Colonic mucosa (tissue), 4 donors: ENCODE data around the gene CNST. TPM values are rescaled to one million over a fixed set of nuclear protein-coding genes. Genes with fewer than 3 reads are reported as not detected.

ENCODE experiments used
- DNase-seq: peaks from one replicate; pipeline ENCODE4 v3.0.0-alpha.2; 2020
- H3K27ac ChIP-seq: fragments of 200-600 bp; one replicate; pipeline ENCODE4 v1.8.0; 2021
- H3K27me3 ChIP-seq: fragments of 200-600 bp; one replicate; pipeline ENCODE4 v1.8.0; 2021
- H3K36me3 ChIP-seq: fragments of 200-600 bp; one replicate; pipeline ENCODE4 v1.8.0; 2021
- H3K4me1 ChIP-seq: fragments of 200-600 bp; one replicate; pipeline ENCODE4 v1.8.0; 2021; ENCODE audit warnings: mild to moderate bottlenecking
- H3K4me3 ChIP-seq: fragments of 200-600 bp; one replicate; pipeline ENCODE4 v1.8.0; 2021
- H3K9ac ChIP-seq, 2 donors: one replicate each; pipeline ENCODE4 v1.7.0; 2013; ENCODE audit warnings: control low read depth in 2 of 2, low read depth in 2 of 2, low read length in 2 of 2
- H3K9me3 ChIP-seq: fragments of 200-600 bp; one replicate; pipeline ENCODE4 v1.8.0; 2021
- intact Hi-C: fragments of 100-400 bp; cut with DNase I; formaldehyde crosslinking; loops from one replicate; pipeline ENCODE4 v1.14.1; 2022
- total RNA-seq, 2 donors: library from RNA; stranded (reverse); fragmentation: NEBNext Ultra II Directional in 1 of 2; extraction: Animal tissue kit (Norgen Biotek cat#: 25700) in 1 of 2; gene quantifications; one replicate each; pipeline ENCODE4 v1.2.1, GENCODE V29; 2021
- TF ChIP-seq, protein P1 (sequence below): fragments of 200-600 bp; IDR thresholded peaks from one replicate; pipeline ENCODE4 v1.8.0; 2022; ENCODE audit warnings: antibody characterized with exemption, mild to moderate bottlenecking
- donor health status: healthy.
- donor health status: DM: no; HTN: no; CAD: no.
- donor health status: DM: no; HTN: no; CAD: no.

Gene CNST
- total RNA-seq, 2 donors from 2014 or later, result 20.9 to 43.1 TPM

DNA sequence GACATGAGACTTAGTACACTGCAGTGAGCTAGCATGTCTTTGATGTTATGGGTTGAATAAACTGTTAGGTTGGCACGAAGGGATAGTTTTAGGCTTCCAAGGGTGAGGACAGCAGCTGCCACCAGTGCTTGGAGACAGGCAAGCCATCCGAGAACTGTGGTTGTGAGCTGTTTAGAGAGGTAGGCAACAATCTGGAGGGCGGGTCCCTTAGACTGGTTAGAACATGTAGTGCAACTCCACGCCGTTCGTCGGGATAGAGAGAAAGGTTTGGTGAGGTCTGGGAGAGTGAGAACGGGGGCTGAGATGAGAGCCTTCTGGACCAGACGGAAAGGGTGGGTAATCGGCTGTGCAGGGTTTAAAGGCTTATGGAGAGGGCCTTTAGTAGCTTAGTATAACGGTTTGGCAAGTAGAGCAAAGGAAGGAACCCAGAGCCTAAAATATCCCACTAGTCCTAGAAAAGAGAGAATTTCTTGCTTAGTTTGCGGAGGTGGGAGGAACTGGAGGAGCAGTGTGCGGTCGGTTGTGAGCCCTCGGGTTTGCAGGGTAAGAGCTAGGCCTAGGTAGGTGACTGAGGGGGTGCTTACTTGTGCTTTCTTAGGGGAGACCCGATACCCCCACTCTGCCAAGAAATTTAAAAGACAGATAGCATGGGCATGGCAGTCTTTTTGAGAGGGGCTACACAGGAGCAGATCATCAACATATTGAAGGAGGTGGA lies 72.8 kb downstream of the CNST start:
- intact Hi-C loops, result no loop called here
- Histone ChIP-seq H3K36me3 (no peaks in the 10 kb centered on the region), H3K9ac (no peak overlapping the region), H3K9me3 (no peaks in the 10 kb centered on the region), H3K27ac (no peak overlapping the region), H3K27me3 (no peaks in the 10 kb centered on the region), H3K4me3 (no peak overlapping the region), H3K4me1 (no peaks in the 10 kb centered on the region)
- TF ChIP-seq, protein P1, sequence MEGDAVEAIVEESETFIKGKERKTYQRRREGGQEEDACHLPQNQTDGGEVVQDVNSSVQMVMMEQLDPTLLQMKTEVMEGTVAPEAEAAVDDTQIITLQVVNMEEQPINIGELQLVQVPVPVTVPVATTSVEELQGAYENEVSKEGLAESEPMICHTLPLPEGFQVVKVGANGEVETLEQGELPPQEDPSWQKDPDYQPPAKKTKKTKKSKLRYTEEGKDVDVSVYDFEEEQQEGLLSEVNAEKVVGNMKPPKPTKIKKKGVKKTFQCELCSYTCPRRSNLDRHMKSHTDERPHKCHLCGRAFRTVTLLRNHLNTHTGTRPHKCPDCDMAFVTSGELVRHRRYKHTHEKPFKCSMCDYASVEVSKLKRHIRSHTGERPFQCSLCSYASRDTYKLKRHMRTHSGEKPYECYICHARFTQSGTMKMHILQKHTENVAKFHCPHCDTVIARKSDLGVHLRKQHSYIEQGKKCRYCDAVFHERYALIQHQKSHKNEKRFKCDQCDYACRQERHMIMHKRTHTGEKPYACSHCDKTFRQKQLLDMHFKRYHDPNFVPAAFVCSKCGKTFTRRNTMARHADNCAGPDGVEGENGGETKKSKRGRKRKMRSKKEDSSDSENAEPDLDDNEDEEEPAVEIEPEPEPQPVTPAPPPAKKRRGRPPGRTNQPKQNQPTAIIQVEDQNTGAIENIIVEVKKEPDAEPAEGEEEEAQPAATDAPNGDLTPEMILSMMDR, result no peak
- DNase-seq, result no peak

DNA sequence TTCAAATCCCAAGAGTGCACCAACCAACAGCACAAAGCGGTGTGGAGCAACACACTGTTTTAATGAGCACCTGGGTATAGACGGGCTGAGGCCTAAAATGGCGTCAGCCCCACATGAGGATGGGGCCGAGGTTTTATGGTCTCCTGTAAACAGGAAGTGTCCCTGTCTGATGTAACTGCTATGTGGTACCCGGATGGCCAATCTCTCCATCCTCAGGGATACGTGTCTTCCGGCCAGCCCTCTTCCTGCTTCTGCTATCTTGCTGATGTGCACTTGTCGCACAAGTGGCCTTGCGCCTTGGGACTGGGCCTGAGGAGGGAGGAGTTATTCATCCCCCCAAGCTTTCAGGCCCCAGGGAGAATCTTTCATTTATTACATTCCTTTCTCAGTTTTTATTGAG lies 73.5 kb downstream of the CNST start:
- TF ChIP-seq, protein P1, result no peak
- DNase-seq, result no peak
- Histone ChIP-seq H3K9me3 (no peaks in the 10 kb centered on the region), H3K27me3 (no peaks in the 10 kb centered on the region), H3K4me3 (no peak overlapping the region), H3K4me1 (no peaks in the 10 kb centered on the region), H3K27ac (no peak overlapping the region), H3K36me3 (no peaks in the 10 kb centered on the region), H3K9ac (no peak overlapping the region)
- intact Hi-C loops, result no loop called here

DNA sequence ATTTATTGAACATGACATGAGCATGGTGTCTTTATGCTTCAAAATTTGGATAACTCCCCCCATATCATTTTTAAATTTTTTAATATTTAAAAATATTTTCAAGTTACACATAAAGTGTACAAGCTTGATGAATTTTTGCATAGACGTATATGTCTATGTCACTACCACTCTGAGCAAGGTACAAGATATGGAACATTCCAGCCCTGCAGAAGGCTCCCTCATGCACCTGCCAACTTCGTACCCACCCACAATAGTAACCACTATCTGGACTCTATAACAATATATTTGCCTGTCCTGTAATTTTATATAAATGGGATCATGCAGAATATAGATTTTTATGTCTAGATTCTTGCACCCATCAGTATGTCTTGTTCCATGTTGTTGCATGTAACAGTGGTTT lies 74.5 kb downstream of the CNST start:
- H3K9me3 ChIP-seq, result no peaks in the 10 kb centered on the region
- H3K27me3 ChIP-seq, result no peaks in the 10 kb centered on the region
- TF ChIP-seq, protein P1, result no peak
- H3K9ac ChIP-seq, result no peak overlapping the region
- H3K27ac ChIP-seq, result no peak overlapping the region
- H3K4me1 ChIP-seq, result no peaks in the 10 kb centered on the region
- DNase-seq, result no peak
- H3K36me3 ChIP-seq, result no peaks in the 10 kb centered on the region
- intact Hi-C loops, result no loop called here
- H3K4me3 ChIP-seq, result no peak overlapping the region

DNA sequence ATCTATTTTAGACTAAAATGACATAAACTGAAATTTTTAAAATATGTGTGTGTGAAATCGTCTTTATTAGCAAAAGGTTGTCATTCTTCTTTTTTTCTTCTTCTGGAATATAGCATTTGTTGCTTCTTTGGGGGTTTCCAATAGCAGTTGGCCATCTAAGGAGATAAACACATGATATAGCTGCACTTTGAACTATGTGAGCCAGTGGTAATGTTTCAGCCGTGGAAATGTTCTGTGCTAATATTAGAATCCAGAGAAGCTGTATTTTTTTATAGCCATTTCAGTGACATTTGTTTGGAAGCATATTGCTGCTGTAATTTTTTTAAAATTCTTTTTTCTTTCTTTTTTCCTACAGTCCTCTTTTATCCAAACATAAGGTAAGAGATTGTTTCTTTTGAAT lies 75.1 kb downstream of the CNST start:
- Histone ChIP-seq H3K9me3 (no peaks in the 10 kb centered on the region), H3K4me1 (no peaks in the 10 kb centered on the region), H3K27ac (no peak overlapping the region), H3K27me3 (no peaks in the 10 kb centered on the region), H3K36me3 (no peaks in the 10 kb centered on the region), H3K4me3 (no peak overlapping the region), H3K9ac (no peak overlapping the region)
- intact Hi-C loops, result no loop called here
- no peak for DNase-seq
- TF ChIP-seq, protein P1, result no peak

DNA sequence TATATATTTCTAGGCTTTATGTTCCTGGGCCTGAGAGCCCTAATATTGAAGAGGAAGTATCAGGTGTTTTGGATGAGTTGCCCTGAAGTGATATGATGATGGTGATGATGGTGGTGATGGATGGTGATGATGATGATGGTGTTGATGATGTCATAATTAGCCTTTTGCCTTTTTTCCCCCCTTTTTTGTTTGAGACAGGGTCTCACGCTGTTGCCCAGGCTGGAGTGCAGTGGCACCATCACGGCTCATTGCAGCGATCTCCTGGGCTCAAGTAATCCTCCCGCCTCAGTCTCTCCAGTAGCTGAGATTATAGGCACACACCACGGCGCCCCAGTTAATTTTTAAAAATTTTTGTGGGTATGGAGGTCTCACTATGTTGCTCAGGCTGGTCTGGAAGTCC lies 76.5 kb downstream of the CNST start:
- Histone ChIP-seq H3K9ac (no peak overlapping the region), H3K9me3 (no peaks in the 10 kb centered on the region), H3K27me3 (no peaks in the 10 kb centered on the region), H3K36me3 (no peaks in the 10 kb centered on the region), H3K4me3 (no peak overlapping the region), H3K4me1 (peaks cover 3% of the 10 kb centered on the region), H3K27ac (no peak overlapping the region)
- intact Hi-C loops, result no loop called here
- TF ChIP-seq, protein P1, result no peak
- no peak for DNase-seq
